H1 (cell line): ENCODE measurements around the gene KIF5A. TPM values are rescaled to one million over a fixed set of nuclear protein-coding genes. Genes with fewer than 3 reads are reported as not detected.

Experiments
- CTCF ChIA-PET: fragments of 300-600 bp; sonication (Branson Sonifier 250); formaldehyde crosslinking; loops from one replicate; lab custom pipeline; 2021; ENCODE audit not compliant: partially characterized antibody; lab: Charles Lee
- POLR2A ChIA-PET: fragments of 300-600 bp; sonication (Branson Sonifier 250); formaldehyde crosslinking; loops from one replicate; lab custom pipeline; 2021; ENCODE audit warnings: inconsistent platforms; ENCODE audit not compliant: partially characterized antibody; lab: Charles Lee
- DNase-seq, 2 experiments: peaks; one replicate each; pipeline versions ENCODE4 v3.0.0 to v3.0.0-alpha.2; 2010 to 2022; ENCODE audit warnings: low spot score in 2 of 2, low read depth in 1 of 2, mixed read lengths in 1 of 2
- FAIRE-seq: peaks from 2 replicates; lab custom pipeline; 2011; peaks lifted over from hg19 to GRCh38; lab: Jason Lieb, UNC
- H2AFZ ChIP-seq: 2 replicates; pipeline ENCODE4 v1.8.1; 2012; ENCODE audit warnings: low read length, inconsistent platforms
- H2AK5ac ChIP-seq: 2 replicates; pipeline ENCODE4 v1.6.1; 2013; ENCODE audit warnings: low read depth, low read length
- H2BK120ac ChIP-seq: replicated peaks from 2 replicates; pipeline ENCODE3; 2013; ENCODE audit warnings: low read depth, low read length, inconsistent platforms
- H2BK12ac ChIP-seq: 2 replicates; pipeline ENCODE4 v1.6.1; 2013; ENCODE audit warnings: low read depth, low read length
- H2BK15ac ChIP-seq: 2 replicates; pipeline ENCODE4 v1.6.1; 2013; ENCODE audit warnings: low read length
- H2BK20ac ChIP-seq: 2 replicates; pipeline ENCODE4 v1.6.1; 2013; ENCODE audit warnings: low read length
- H2BK5ac ChIP-seq: 2 replicates; pipeline ENCODE4 v1.6.1; 2013; ENCODE audit warnings: low read depth, low read length
- H3K14ac ChIP-seq: 2 replicates; pipeline ENCODE4 v1.6.1; 2013; ENCODE audit warnings: inconsistent platforms; ENCODE audit not compliant: insufficient read length
- H3K18ac ChIP-seq: 2 replicates; pipeline ENCODE4 v1.6.1; 2013; ENCODE audit warnings: low read length; ENCODE audit errors: extremely low read depth
- H3K23ac ChIP-seq: 2 replicates; pipeline ENCODE4 v1.6.1; 2013; ENCODE audit warnings: inconsistent platforms; ENCODE audit not compliant: insufficient read length
- H3K23me2 ChIP-seq: 2 replicates; pipeline ENCODE4 v1.6.1; 2013; ENCODE audit warnings: low read depth, low read length
- H3K27ac ChIP-seq: 2 replicates; pipeline ENCODE4 v1.6.1; 2011; ENCODE audit warnings: low read depth, low read length, inconsistent platforms
- H3K27me3 ChIP-seq, 4 experiments: replicated peaks in 1 of 4; 1 replicate in 1 of 4; 2 replicates in 3 of 4; pipeline versions ENCODE4 v1.6.1 to v1.8.1; 2011 to 2013; ENCODE audit warnings: low read length in 3 of 4, mild to moderate bottlenecking in 3 of 4, inconsistent platforms in 2 of 4, mixed read lengths in 2 of 4, moderate library complexity in 1 of 4; ENCODE audit not compliant: control insufficient read depth in 3 of 4, insufficient read depth in 3 of 4; ENCODE audit errors: extremely low read depth in 1 of 4
- H3K36me3 ChIP-seq, 4 experiments: 2 replicates each; pipeline versions ENCODE4 v1.6.1 to v1.8.1; 2011 to 2013; ENCODE audit warnings: mild to moderate bottlenecking in 4 of 4, low read length in 3 of 4, moderate library complexity in 2 of 4, control low read depth in 1 of 4, inconsistent platforms in 1 of 4; ENCODE audit not compliant: insufficient read depth in 4 of 4, control insufficient read depth in 2 of 4
- H3K4ac ChIP-seq: replicated peaks from 2 replicates; pipeline ENCODE3; 2013; ENCODE audit warnings: low read length, low read depth, mixed read lengths, inconsistent platforms; ENCODE audit not compliant: insufficient read length
- H3K4me1 ChIP-seq, 4 experiments: replicated peaks in 1 of 4; 1 replicate in 1 of 4; 2 replicates in 3 of 4; pipeline versions ENCODE4 v1.6.1 to v1.8.1; 2011 to 2013; ENCODE audit warnings: low read length in 3 of 4, inconsistent platforms in 2 of 4, mixed read lengths in 1 of 4; ENCODE audit not compliant: insufficient read depth in 4 of 4, control insufficient read depth in 3 of 4
- H3K4me2 ChIP-seq, 2 experiments: 2 replicates each; pipeline versions ENCODE4 v1.6.1 to v1.8.1; 2011 to 2013; ENCODE audit warnings: low read depth in 2 of 2, low read length in 2 of 2, control low read depth in 1 of 2, inconsistent platforms in 1 of 2, mild to moderate bottlenecking in 1 of 2; ENCODE audit not compliant: insufficient read depth in 1 of 2
- H3K4me3 ChIP-seq, 4 experiments: fragments of 200-600, 300-600 bp in 1 of 4; sonication (generic), shearing (Covaris generic), sonication (Bioruptor Twin) in 1 of 4; 2 replicates each; pipeline versions ENCODE4 v1.5.1 to v1.8.1; 2011 to 2016; ENCODE audit warnings: low read length in 4 of 4, low read depth in 3 of 4, control low read depth in 2 of 4, inconsistent platforms in 2 of 4, mild to moderate bottlenecking in 2 of 4, mixed read lengths in 1 of 4, moderate library complexity in 1 of 4; ENCODE audit not compliant: insufficient read depth in 2 of 4; ENCODE audit errors: extremely low read depth in 1 of 4
- H3K56ac ChIP-seq: replicated peaks from 2 replicates; pipeline ENCODE3; 2013; ENCODE audit warnings: low read depth, mild to moderate bottlenecking, mixed read lengths, low read length, inconsistent platforms; ENCODE audit not compliant: insufficient read length
- H3K79me1 ChIP-seq: 2 replicates; pipeline ENCODE4 v1.6.1; 2013; ENCODE audit warnings: low read depth, low read length, control low read depth
- H3K79me2 ChIP-seq, 2 experiments: 2 replicates each; pipeline versions ENCODE4 v1.6.1 to v1.8.1; 2012 to 2013; ENCODE audit warnings: low read length in 2 of 2, mild to moderate bottlenecking in 2 of 2, inconsistent platforms in 1 of 2; ENCODE audit not compliant: insufficient read depth in 2 of 2, control insufficient read depth in 1 of 2
- H3K9ac ChIP-seq, 4 experiments: replicated peaks in 1 of 4; 1 replicate in 1 of 4; 2 replicates in 3 of 4; pipeline versions ENCODE4 v1.6.1 to v1.8.1; 2011 to 2013; ENCODE audit warnings: low read depth in 3 of 4, low read length in 3 of 4, control low read depth in 2 of 4, mild to moderate bottlenecking in 2 of 4, moderate library complexity in 2 of 4, inconsistent platforms in 1 of 4; ENCODE audit errors: extremely low read depth in 1 of 4
- H3K9me3 ChIP-seq, 2 experiments: 2 replicates each; pipeline versions ENCODE4 v1.6.1 to v1.8.1; 2012 to 2013; ENCODE audit warnings: mild to moderate bottlenecking in 2 of 2, moderate library complexity in 2 of 2, control low read depth in 1 of 2, inconsistent platforms in 1 of 2, low read depth in 1 of 2, low read length in 1 of 2, mixed read lengths in 1 of 2; ENCODE audit not compliant: insufficient read depth in 2 of 2
- H4K20me1 ChIP-seq, 2 experiments: replicated peaks in 1 of 2; 2 replicates each; pipeline versions ENCODE3 to v1.8.1; 2011 to 2013; ENCODE audit warnings: inconsistent platforms in 2 of 2, low read length in 2 of 2, mild to moderate bottlenecking in 1 of 2; ENCODE audit not compliant: insufficient read depth in 2 of 2, control insufficient read depth in 1 of 2
- H4K5ac ChIP-seq: 2 replicates; pipeline ENCODE4 v1.6.1; 2013; ENCODE audit warnings: low read length, low read depth, mixed read lengths, inconsistent platforms; ENCODE audit not compliant: insufficient read length
- H4K8ac ChIP-seq: 2 replicates; pipeline ENCODE4 v1.8.0; 2013; ENCODE audit warnings: mild to moderate bottlenecking, moderate library complexity, low read length, inconsistent platforms; ENCODE audit not compliant: insufficient read depth; ENCODE audit errors: extremely low read depth
- H4K91ac ChIP-seq: replicated peaks from 2 replicates; pipeline ENCODE3; 2013; ENCODE audit warnings: low read length, mixed read lengths, inconsistent platforms; ENCODE audit not compliant: insufficient read length
- TBP ChIP-seq: IDR thresholded peaks from 2 replicates; pipeline ENCODE4 v1.6.1; 2011; ENCODE audit warnings: low read depth, low read length, improper control_type of control experiment
- polyA plus RNA-seq, 7 experiments: library from polyadenylated mRNA; depleted of rRNA in 3 of 7; stranded (reverse) in 5 of 7; unstranded in 2 of 7; fragments of >200 nt in 5 of 7; fragments of 200-250 nt in 2 of 7; gene quantifications; 1 replicate in 5 of 7; 2 replicates in 1 of 7; 4 replicates in 1 of 7; pipeline versions ENCODE4 v1.2.1 to v1.2.3, GENCODE V29; 2011 to 2013; ENCODE audit warnings: missing spikeins in 2 of 7, mixed read lengths in 2 of 7
- total RNA-seq: library from RNA; stranded (reverse); fragmentation: NEBNext Ultra II Directional; extraction: Animal tissue kit (Norgen Biotek cat#: 25700); gene quantifications from 2 replicates; pipeline ENCODE4 v1.2.1, GENCODE V29; 2021

KIF5A gene
- total and polyA plus RNA-seq, 2 of the 8 experiments (the other 6 are each of a cell fraction or from before 2014, with no cell fraction given), result 10.7 to 21.9 TPM

DNA sequence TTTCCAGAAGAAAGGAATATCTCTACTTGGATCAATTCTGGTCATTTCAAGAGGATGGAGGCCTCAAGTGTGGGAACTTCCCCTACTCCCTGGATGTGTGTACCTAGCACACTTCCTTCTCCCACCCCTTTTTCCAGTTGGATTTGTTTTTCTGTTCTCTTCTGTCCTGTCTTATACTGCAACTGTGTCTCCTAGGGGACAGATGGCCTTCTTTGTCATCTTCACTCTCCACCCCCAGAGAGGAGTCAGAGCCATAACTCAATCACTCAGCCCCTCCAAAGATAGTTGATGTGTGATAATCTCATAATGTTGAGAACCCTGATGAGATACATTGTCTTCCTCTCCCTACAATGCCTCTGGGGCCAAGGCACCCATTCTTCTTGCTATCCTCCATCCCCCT is 52.7 kb downstream of the KIF5A start:
- Histone ChIP-seq H2BK15ac (no peak overlapping the region), H3K4me1 (peaks cover 0 to 4% (median 2%) of the 10 kb centered on the region in 4 experiments; a peak in 6 of 7 replicates), H4K20me1 (peaks cover 0 to 2% of the 10 kb centered on the region in 2 experiments), H4K8ac (no peak overlapping the region), H2AFZ (no peak overlapping the region), H4K5ac (no peak overlapping the region), H2AK5ac (no peak overlapping the region), H2BK5ac (no peak overlapping the region), H3K27ac (no peak overlapping the region), H2BK120ac (no peak overlapping the region), H3K9ac (no peak overlapping the region), H3K79me2 (peaks cover 0 to 10% of the 10 kb centered on the region in 2 experiments; a peak in 1 of 4 replicates), H3K23me2 (peaks cover 11% of the 10 kb centered on the region), H3K79me1 (no peaks in the 10 kb centered on the region; the same call in 1 of the 2 replicates), H3K18ac (no peak overlapping the region), H4K91ac (no peak overlapping the region), H3K56ac (no peak overlapping the region), H3K36me3 (peaks cover 3 to 23% (median 16%) of the 10 kb centered on the region in 4 experiments; a peak in 6 of 8 replicates), H3K9me3 (no peaks in the 10 kb centered on the region), H2BK20ac (no peak overlapping the region), H3K27me3 (no peaks in the 10 kb centered on the region), H3K4ac (no peak overlapping the region), H3K4me3 (no peak overlapping the region), H3K4me2 (no peak overlapping the region), H3K14ac (no peak overlapping the region), H2BK12ac (no peak overlapping the region), H3K23ac (no peak overlapping the region)
- ChIA-PET POLR2A (interaction anchor here (1.0 to 7.7 kb wide), 4 partner anchors 11 to 133 kb away, joined by 3 to 60 read pairs (median 5); partner anchors contain the start of gene PIP4K2C), CTCF (interaction anchor here (2.4 kb wide), 1 partner anchor 19 kb away, joined by 16 read pairs; no protein-coding TSS in a partner anchor)
- DNase-seq (no peak), FAIRE-seq (no peak)
- TF ChIP-seq TBP, result no peak
